Neural progenitor cell (in vitro differentiated cells): ENCODE data around the gene MEIS2. TPM values are rescaled to one million over a fixed set of nuclear protein-coding genes. Genes with fewer than 3 reads are reported as not detected.

Experiments
- DNase-seq: peaks from one replicate; pipeline ENCODE4 v3.0.0-alpha.2; 2016; ENCODE audit warnings: low spot score
- H2AFZ ChIP-seq: fragments of 200-600 bp; sonication (generic); replicated peaks from 2 replicates; pipeline ENCODE4 v1.6.1; 2016; ENCODE audit warnings: antibody characterized with exemption
- H3F3A ChIP-seq: fragments of 200-600 bp; sonication (generic); 2 replicates; pipeline ENCODE4 v1.6.1; 2016; ENCODE audit warnings: antibody characterized with exemption, low read depth
- H3K27ac ChIP-seq: fragments of 200-600 bp; sonication (generic); 2 replicates; pipeline ENCODE4 v1.5.1; 2016; ENCODE audit warnings: mild to moderate bottlenecking
- H3K27me3 ChIP-seq: fragments of 200-600 bp; sonication (generic); 2 replicates; pipeline ENCODE4 v1.6.1; 2016; ENCODE audit warnings: mild to moderate bottlenecking, moderate library complexity
- H3K36me3 ChIP-seq: fragments of 200-600 bp; sonication (generic); 2 replicates; pipeline ENCODE4 v1.5.1; 2016
- H3K4me1 ChIP-seq: fragments of 200-600 bp; sonication (generic); 2 replicates; pipeline ENCODE4 v1.6.1; 2016; ENCODE audit warnings: mixed run types
- H3K4me2 ChIP-seq: fragments of 200-600 bp; sonication (generic); 2 replicates; pipeline ENCODE4 v1.6.1; 2016
- H3K4me3 ChIP-seq: fragments of 200-600 bp; sonication (generic); 2 replicates; pipeline ENCODE4 v1.5.1; 2016
- H3K79me2 ChIP-seq: fragments of 200-600 bp; sonication (generic); 2 replicates; pipeline ENCODE4 v1.6.1; 2016; ENCODE audit warnings: low read depth
- H3K9ac ChIP-seq: fragments of 200-600 bp; sonication (generic); 2 replicates; pipeline ENCODE4 v1.6.1; 2016
- H3K9me3 ChIP-seq: fragments of 200-600 bp; sonication (generic); 2 replicates; pipeline ENCODE4 v1.5.1; 2016; ENCODE audit warnings: low read depth
- H4K20me1 ChIP-seq: fragments of 200-600 bp; sonication (generic); 2 replicates; pipeline ENCODE4 v1.6.1; 2016; ENCODE audit warnings: low read depth
- H3K27ac Mint-ChIP-seq: 3 replicates; pipeline ENCODE4 v1.8.0; 2021; ENCODE audit warnings: mixed read lengths
- H3K27me3 Mint-ChIP-seq: 2 replicates; pipeline ENCODE4 v1.8.0; 2022; ENCODE audit warnings: low read depth, mild to moderate bottlenecking, inconsistent platforms, moderate library complexity, mixed read lengths; ENCODE audit not compliant: insufficient read depth
- H3K36me3 Mint-ChIP-seq: 3 replicates; pipeline ENCODE4 v1.8.0; 2021; ENCODE audit warnings: mixed read lengths
- H3K4me1 Mint-ChIP-seq: 3 replicates; pipeline ENCODE4 v1.8.0; 2021; ENCODE audit warnings: mixed read lengths
- H3K4me3 Mint-ChIP-seq: 3 replicates; pipeline ENCODE4 v1.8.0; 2021; ENCODE audit warnings: mild to moderate bottlenecking, moderate library complexity, mixed read lengths
- H3K9me3 Mint-ChIP-seq: 3 replicates; pipeline ENCODE4 v1.8.0; 2020; ENCODE audit warnings: mixed read lengths
- EZH2 ChIP-seq: fragments of 200-600 bp; sonication (generic); IDR thresholded peaks from 2 replicates; pipeline ENCODE4 v1.6.1; 2017; ENCODE audit warnings: antibody characterized with exemption, mild to moderate bottlenecking, moderate library complexity
- EZH2phosphoT487 ChIP-seq: fragments of 200-600 bp; sonication (generic); IDR thresholded peaks from 2 replicates; pipeline ENCODE4 v1.6.1; 2017; ENCODE audit warnings: antibody characterized with exemption
- total RNA-seq: library from RNA; depleted of rRNA; stranded (reverse); fragments of >200 nt; gene quantifications from 2 replicates; pipeline ENCODE4 v1.2.3, GENCODE V29; 2015; ENCODE audit warnings: low replicate concordance
- TF ChIP-seq, protein P1 (sequence below): fragments of 200-600 bp; sonication (generic); IDR thresholded peaks from 2 replicates; pipeline ENCODE4 v1.5.1; 2017; ENCODE audit warnings: antibody characterized with exemption, mild to moderate bottlenecking

Gene MEIS2
- total RNA-seq, 1 donor from 2014 or later = 18.3 TPM

DNA sequence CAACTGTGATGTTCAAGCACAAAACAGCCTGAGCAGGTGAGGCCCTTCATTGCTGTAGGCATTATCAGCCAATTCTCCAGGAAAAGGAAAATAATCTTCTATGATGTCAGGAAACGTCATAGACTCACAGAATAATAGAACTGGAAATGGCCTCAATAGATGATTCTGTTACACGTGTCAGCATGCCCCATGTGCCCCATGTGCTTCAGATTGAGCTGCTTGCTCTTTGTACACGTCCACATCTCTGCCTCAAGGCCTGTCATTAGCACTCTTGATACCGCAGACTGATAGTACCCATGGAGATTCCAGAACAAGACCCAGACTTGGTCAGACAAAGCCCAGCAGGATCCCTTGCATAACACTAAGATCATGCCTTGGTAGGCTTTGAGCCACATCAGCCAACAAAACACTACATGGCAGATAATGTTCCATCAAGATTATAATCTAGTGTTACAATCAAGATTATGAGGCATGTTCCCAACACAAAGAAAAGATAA is 95.9 kb downstream of the MEIS2 start:
- H3K9me3 Mint-ChIP-seq = no peaks in the 10 kb centered on the region
- Histone ChIP-seq H3K36me3 (no peaks in the 10 kb centered on the region), H3K9me3 (no peaks in the 10 kb centered on the region), H3K9ac (no peak overlapping the region), H4K20me1 (no peaks in the 10 kb centered on the region), H3K27ac (no peak overlapping the region), H2AFZ (no peak overlapping the region), H3K4me1 (peaks cover 4% of the 10 kb centered on the region), H3F3A (no peaks in the 10 kb centered on the region), H3K4me3 (no peak overlapping the region), H3K4me2 (no peak overlapping the region), H3K79me2 (no peaks in the 10 kb centered on the region), H3K27me3 (no peaks in the 10 kb centered on the region)
- H3K4me3 Mint-ChIP-seq = no peak overlapping the region
- TF ChIP-seq, protein P1, sequence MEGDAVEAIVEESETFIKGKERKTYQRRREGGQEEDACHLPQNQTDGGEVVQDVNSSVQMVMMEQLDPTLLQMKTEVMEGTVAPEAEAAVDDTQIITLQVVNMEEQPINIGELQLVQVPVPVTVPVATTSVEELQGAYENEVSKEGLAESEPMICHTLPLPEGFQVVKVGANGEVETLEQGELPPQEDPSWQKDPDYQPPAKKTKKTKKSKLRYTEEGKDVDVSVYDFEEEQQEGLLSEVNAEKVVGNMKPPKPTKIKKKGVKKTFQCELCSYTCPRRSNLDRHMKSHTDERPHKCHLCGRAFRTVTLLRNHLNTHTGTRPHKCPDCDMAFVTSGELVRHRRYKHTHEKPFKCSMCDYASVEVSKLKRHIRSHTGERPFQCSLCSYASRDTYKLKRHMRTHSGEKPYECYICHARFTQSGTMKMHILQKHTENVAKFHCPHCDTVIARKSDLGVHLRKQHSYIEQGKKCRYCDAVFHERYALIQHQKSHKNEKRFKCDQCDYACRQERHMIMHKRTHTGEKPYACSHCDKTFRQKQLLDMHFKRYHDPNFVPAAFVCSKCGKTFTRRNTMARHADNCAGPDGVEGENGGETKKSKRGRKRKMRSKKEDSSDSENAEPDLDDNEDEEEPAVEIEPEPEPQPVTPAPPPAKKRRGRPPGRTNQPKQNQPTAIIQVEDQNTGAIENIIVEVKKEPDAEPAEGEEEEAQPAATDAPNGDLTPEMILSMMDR = no peak
- no peak for TF ChIP-seq EZH2phosphoT487
- TF ChIP-seq EZH2 = no peak
- H3K27me3 Mint-ChIP-seq = peaks cover 2% of the 10 kb centered on the region
- DNase-seq = no peak
- H3K27ac Mint-ChIP-seq = no peak overlapping the region
- H3K4me1 Mint-ChIP-seq = no peaks in the 10 kb centered on the region
- H3K36me3 Mint-ChIP-seq = no peaks in the 10 kb centered on the region

DNA sequence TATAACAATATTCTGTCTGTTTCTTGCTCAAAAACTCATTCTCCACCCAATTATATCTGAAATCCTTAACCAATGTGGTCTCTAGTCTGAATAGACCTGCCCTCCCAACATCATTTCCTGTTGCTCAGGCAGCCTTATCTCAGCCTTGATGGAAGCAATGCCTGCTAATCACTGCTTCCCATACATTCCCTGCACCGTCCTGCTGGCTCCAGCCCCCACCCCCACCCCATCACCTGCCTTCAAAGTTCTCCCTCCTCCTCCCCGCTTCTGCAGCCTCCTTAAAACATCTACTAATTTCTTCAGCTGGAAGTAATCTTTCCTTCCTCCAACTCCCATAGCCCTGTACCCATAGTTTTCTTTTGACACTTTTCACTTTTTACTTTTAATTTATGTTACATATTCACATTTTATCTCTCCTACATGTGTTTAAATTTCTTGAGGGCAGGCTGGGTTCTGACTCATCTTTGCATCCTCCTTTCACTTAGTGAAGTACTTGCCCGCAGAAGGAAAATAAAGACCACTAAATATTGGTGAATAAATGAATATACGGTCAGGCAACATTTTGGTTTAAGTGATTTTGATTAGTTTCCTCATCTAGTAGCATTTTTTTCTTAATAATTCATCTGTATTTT is 98.2 kb downstream of the MEIS2 start:
- H3K9ac ChIP-seq = no peak overlapping the region
- H3K4me1 ChIP-seq = peaks cover 4% of the 10 kb centered on the region
- no peaks in the 10 kb centered on the region for H3K36me3 ChIP-seq
- no peak overlapping the region for H3K27ac ChIP-seq
- Mint-ChIP-seq H3K9me3 (no peaks in the 10 kb centered on the region), H3K4me1 (no peaks in the 10 kb centered on the region), H3K4me3 (no peak overlapping the region), H3K36me3 (no peaks in the 10 kb centered on the region), H3K27me3 (peaks cover 4% of the 10 kb centered on the region), H3K27ac (no peak overlapping the region)
- H2AFZ ChIP-seq = no peak overlapping the region
- H4K20me1 ChIP-seq = no peaks in the 10 kb centered on the region
- no peaks in the 10 kb centered on the region for H3K27me3 ChIP-seq
- H3K4me3 ChIP-seq = no peak overlapping the region
- no peaks in the 10 kb centered on the region for H3F3A ChIP-seq
- no peak for TF ChIP-seq EZH2
- TF ChIP-seq, protein P1 = no peak
- no peak for TF ChIP-seq EZH2phosphoT487
- H3K9me3 ChIP-seq = no peaks in the 10 kb centered on the region
- DNase-seq = no peak
- H3K79me2 ChIP-seq = no peaks in the 10 kb centered on the region
- no peak overlapping the region for H3K4me2 ChIP-seq

DNA sequence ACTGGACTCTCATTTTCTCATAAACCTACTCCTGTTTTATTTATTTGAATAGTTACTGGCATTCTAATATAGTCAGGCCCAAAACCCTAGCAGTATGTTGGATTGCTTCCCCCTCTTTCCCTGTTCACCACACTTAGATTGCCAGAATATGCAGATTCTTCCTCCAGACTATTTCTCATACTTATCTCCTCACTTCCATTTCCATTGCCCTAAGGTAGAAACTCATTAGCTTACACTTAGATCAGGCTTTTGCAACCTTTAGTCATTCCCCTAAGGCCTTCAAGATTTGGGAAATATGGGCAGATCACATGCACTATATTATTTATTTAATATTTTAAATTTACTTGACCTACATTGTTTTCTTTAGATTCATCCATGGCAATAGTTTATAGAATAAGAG is 98.9 kb downstream of the MEIS2 start:
- no peaks in the 10 kb centered on the region for H3K36me3 Mint-ChIP-seq
- H2AFZ ChIP-seq = no peak overlapping the region
- H3K9me3 ChIP-seq = no peaks in the 10 kb centered on the region
- H3K9me3 Mint-ChIP-seq = no peaks in the 10 kb centered on the region
- H3K79me2 ChIP-seq = no peaks in the 10 kb centered on the region
- no peak for TF ChIP-seq EZH2
- TF ChIP-seq, protein P1 = no peak
- no peaks in the 10 kb centered on the region for H4K20me1 ChIP-seq
- no peak overlapping the region for H3K27ac ChIP-seq
- H3K27me3 Mint-ChIP-seq = peaks cover 4% of the 10 kb centered on the region
- no peak overlapping the region for H3K4me3 ChIP-seq
- no peak overlapping the region for H3K9ac ChIP-seq
- H3K36me3 ChIP-seq = no peaks in the 10 kb centered on the region
- peaks cover 4% of the 10 kb centered on the region for H3K4me1 ChIP-seq
- no peak overlapping the region for H3K4me3 Mint-ChIP-seq
- H3K27me3 ChIP-seq = no peaks in the 10 kb centered on the region
- H3K27ac Mint-ChIP-seq = no peak overlapping the region
- DNase-seq = no peak
- H3K4me2 ChIP-seq = no peak overlapping the region
- no peaks in the 10 kb centered on the region for H3K4me1 Mint-ChIP-seq
- H3F3A ChIP-seq = peaks cover 6% of the 10 kb centered on the region
